Body of pancreas (tissue), 4 donors: Measurements from ENCODE around the gene SLC39A3.

ENCODE experiments used
- POLR2A ChIP-seq, 3 donors: fragments of 450-650 bp; IDR thresholded peaks; one replicate each; pipeline ENCODE4 v1.6.1; 2016; ENCODE audit warnings: antibody characterized with exemption in 3 of 3, mild to moderate bottlenecking in 2 of 3
- TF ChIP-seq, protein P1 (sequence below), 7 experiments: fragments of 450-650 bp in 4 of 7; fragments of 200-600 bp in 3 of 7; sonication (generic) in 3 of 7; IDR thresholded peaks; one replicate each; pipeline ENCODE4 v1.5.1; 2016 to 2019; ENCODE audit warnings: antibody characterized with exemption in 7 of 7

- TF ChIP-seq, protein P1, sequence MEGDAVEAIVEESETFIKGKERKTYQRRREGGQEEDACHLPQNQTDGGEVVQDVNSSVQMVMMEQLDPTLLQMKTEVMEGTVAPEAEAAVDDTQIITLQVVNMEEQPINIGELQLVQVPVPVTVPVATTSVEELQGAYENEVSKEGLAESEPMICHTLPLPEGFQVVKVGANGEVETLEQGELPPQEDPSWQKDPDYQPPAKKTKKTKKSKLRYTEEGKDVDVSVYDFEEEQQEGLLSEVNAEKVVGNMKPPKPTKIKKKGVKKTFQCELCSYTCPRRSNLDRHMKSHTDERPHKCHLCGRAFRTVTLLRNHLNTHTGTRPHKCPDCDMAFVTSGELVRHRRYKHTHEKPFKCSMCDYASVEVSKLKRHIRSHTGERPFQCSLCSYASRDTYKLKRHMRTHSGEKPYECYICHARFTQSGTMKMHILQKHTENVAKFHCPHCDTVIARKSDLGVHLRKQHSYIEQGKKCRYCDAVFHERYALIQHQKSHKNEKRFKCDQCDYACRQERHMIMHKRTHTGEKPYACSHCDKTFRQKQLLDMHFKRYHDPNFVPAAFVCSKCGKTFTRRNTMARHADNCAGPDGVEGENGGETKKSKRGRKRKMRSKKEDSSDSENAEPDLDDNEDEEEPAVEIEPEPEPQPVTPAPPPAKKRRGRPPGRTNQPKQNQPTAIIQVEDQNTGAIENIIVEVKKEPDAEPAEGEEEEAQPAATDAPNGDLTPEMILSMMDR (IDR thresholded peaks at IDR 0.05), result no peak
- TF ChIP-seq POLR2A (IDR thresholded peaks at IDR 0.05), result no peak
Measured at GRCh38 chr19:2769218-2769617, 29.4 kb upstream of the SLC39A3 start.
